HEK293 (cell line): ENCODE data around the gene TRMT1.

Experiments
- CTCF ChIP-seq: fragments of 450-650 bp; formaldehyde crosslinking; IDR thresholded peaks from 2 replicates; pipeline ENCODE4 v1.5.1; 2016; ENCODE audit warnings: missing biosample characterization, missing genetic modification characterization
- GLIS2 ChIP-seq: fragments of 450-650 bp; formaldehyde crosslinking; IDR thresholded peaks from 2 replicates; pipeline ENCODE4 v1.5.1; 2016; ENCODE audit warnings: missing biosample characterization, missing genetic modification characterization
- ZBTB11 ChIP-seq: fragments of 450-650 bp; formaldehyde crosslinking; conservative IDR thresholded peaks from 2 replicates; pipeline ENCODE4 v1.5.1; 2016; ENCODE audit warnings: low read depth, missing biosample characterization, missing genetic modification characterization
- ZBTB26 ChIP-seq: fragments of 450-650 bp; formaldehyde crosslinking; optimal IDR thresholded peaks from 2 replicates; pipeline ENCODE3; 2016; ENCODE audit warnings: missing biosample characterization, mild to moderate bottlenecking, missing genetic modification characterization
- ZBTB7A ChIP-seq: fragments of 450-650 bp; formaldehyde crosslinking; IDR thresholded peaks from 2 replicates; pipeline ENCODE4 v1.5.1; 2016; ENCODE audit warnings: low read depth, missing biosample characterization, missing genetic modification characterization
- ZNF292 ChIP-seq: fragments of 450-650 bp; formaldehyde crosslinking; IDR thresholded peaks from 2 replicates; pipeline ENCODE4 v1.5.1; 2016; ENCODE audit warnings: low read depth, missing biosample characterization, missing genetic modification characterization, borderline replicate concordance
- ZSCAN18 ChIP-seq: fragments of 450-650 bp; formaldehyde crosslinking; IDR thresholded peaks from 2 replicates; pipeline ENCODE4 v1.5.1; 2016; ENCODE audit warnings: missing biosample characterization, missing genetic modification characterization

- TF ChIP-seq ZNF292 (tag by site-specific recombination) (no peak), CTCF (no peak), ZBTB7A (no peak), ZSCAN18 (tag by site-specific recombination) (no peak), ZBTB26 (tag by site-specific recombination) (no peak), ZBTB11 (tag by site-specific recombination) (no peak), GLIS2 (tag by site-specific recombination) (peak; percentile 25; the same call in 1 of the 2 replicates)
These were observed 57.4 kb downstream of the TRMT1 start for GRCh38 chr19:13058951-13059660.
